GM18858 (cell line): ENCODE data around the gene ELK1.
A peak's percentile ranks its signal among the peaks of the same experiment; 100 is the strongest.
"Not testable (repeated sequence)": the region's sequence is repeated elsewhere in the genome, so short reads cannot be mapped to it uniquely, and the experiment has no call there.

Source experiments
- ATAC-seq: cut with Tn5 transposase; IDR thresholded peaks from one replicate; pipeline ENCODE4 v1.9.1; 2021; ENCODE audit not compliant: unreplicated experiment

Gene ELK1

DNA sequence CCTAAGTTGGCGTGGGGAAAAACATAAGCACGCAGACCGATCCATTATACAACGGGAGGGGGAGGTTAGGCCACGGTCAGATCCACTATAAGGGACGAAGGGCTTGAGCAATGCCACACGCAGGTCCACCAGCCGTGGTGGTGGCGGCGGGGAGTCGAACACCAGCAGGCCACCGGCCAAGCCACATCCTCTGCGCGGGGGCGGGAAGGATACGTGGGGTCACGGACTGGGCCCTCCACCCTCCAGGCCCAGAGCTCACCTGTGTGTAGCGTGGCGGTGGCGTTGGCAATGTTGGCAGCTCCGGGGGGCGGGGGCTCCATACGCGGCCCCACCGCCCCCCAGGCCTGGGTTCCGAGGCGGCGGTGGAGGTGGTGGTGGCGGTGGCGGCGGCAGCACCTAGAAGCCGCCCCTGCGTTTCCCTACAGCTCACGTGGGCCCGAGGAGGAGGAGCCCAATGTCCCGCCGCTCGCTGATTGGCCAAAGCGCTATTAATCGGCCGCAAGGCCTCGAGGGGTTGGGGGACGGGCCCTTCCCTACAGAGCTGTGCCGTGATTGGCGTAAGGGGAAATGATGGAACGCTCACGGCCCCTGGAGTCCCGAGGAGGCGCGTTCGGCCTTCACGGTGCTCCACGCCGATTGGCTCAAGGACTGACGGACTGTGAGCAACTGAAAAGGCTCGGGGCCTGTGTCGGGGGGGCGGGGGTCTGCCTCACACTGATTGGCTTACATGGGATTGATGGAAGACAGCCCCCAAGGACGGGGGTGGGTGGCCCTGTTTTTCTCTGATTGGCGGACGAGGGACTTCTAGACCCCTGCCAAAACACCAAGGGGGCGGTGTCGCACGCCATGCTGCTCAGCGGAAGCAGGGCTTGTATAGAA lies at the start of gene ELK1:
ELK1 (minus strand) TSS at position 400 of the 879 bp plus-strand sequence. CDS start 9,122 bp downstream, outside the sequence.
- ATAC-seq = peak; percentile 77

GRCh38 chrX:47697181-47697580 lies 46.8 kb upstream of the ELK1 start:
- no peak for ATAC-seq

DNA sequence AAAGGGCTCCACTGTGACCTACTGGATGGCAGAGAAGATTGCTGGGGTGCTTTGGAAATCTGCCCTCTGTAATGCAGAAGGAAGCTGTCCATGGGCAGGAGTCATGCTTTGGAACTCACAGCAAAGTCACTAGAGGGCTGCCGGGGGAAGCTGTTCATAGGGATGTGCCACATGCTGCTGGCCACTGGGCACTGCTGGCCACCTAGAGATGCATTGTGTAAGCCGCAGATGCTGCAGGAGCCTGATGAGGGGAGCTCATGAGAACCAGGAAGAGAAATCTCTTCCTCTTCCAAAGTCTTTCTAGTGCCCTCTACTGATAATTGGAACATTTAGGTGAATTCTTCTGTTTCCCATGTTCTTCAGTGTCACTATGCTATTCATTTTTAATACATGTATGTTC lies 39.8 kb upstream of the ELK1 start:
- ATAC-seq = no peak

GRCh38 chrX:47687263-47687662 lies 36.9 kb upstream of the ELK1 start:
- ATAC-seq = no peak

- no peak for ATAC-seq
Measured at GRCh38 chrX:47683829-47684205, 33.5 kb upstream of the ELK1 start.

DNA sequence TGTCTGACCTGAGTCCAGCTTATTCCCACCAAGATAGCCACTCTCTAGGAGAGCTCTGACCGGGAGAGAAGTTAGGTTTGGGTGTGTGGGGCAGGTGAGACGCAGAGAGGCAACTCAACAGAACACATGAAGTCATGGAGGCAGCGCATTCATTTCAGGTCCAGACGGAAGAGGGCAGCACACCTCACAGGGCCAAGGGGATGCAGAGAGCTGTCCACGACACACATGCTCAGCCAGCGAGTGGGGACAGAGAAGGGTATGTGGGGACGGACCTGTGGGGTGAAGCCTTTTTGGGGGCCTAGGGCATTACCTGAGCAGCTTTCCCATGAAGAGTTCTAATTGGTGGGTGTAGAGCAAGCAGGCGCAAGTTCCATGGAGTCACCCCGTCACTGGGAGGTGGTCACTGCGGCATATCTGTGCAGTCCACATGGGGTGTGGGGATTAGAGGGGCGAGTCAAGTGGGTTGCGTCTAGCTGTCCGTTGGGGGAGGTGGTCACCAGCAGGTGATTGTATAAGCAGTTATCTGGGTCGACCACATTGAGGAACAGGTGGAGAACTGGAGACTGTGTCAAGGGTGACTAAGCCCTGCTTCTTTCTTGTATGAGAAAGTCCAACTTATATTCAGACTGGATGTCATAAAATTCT lies 32.9 kb upstream of the ELK1 start:
- ATAC-seq = no peak

DNA sequence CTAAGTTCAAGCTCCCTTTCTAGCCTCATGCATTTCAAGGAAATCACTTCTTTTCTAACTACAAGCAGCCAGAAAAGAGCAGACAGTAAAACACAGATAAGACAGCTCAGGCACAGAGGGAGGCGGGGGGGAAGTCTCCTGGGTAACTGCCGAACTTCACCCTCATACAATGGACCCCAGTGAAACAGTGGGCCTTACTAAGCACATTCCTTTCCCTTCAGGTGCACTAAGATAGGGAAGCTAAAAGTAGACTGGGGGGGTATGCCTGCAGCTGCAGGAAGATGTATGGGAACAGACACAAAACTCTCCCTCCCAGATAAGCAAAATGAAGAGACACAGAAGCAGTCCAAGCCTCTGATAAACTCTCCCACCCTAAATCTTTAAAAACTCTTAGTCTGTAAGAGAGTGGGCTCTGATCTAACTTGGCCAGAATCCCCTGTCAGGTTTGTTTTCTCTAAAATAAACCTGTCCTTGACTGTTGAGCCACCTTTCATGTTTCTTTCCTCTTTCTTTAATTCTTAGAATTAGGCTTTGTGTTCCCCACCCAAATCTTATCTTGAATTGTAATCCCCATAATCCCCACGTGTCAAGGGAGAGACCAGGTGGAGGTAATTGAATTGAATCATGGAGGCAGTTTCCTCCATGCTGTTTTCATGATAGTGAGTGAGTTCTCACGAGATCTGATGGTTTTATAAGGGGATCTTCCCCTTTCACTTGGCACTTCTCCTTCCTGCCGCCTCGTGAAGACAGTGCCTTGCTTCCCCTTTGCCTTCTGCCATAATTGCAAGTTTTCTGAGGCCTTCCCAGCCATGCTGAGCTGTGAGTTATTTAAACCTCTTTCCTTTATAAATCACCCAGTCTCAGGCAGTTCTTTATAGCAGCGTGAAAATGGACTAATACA lies 25.8 kb upstream of the ELK1 start:
- not testable (repeated sequence) for ATAC-seq

DNA sequence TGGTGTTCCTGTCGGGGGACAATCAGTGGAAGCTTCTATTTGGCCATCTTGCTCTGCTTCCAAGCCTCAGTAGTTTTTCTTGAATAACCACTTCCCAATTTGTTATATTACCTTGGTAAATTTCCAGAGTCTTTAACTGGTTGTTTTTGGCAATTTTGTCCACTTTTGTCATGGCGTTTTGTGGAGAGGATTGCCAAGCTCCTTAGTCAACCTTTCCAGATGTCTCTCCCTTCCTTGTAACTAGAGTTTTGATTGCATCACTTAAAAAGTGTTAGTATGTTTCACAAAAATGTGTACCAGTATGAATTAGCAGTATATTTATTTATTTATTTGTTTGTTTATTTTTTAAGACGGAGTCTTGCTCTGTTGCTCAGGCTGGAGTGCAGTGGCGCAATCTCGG lies 24.4 kb upstream of the ELK1 start:
- no peak for ATAC-seq

- ATAC-seq = not testable (repeated sequence)
Measured at GRCh38 chrX:47665797-47666196, 15.4 kb upstream of the ELK1 start.

DNA sequence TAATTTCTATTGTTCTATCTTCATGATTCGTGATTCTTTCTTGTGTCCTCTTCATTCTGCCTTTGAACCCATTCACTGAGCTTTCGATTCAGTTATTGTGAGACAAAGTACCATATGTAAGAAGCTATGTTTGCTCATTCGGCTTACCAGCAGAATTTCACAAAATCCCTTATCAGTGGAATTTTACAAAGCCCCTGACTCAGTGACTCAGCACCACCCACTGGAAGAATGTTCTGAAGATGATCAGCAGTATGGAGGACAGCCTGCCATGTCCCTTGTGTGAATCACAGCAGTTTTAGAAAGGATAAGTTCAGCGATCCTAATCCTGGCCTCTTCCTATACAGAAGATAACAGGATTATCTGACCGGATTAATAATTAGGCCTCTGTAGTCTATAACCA lies 14.4 kb upstream of the ELK1 start:
- ATAC-seq = no peak

DNA sequence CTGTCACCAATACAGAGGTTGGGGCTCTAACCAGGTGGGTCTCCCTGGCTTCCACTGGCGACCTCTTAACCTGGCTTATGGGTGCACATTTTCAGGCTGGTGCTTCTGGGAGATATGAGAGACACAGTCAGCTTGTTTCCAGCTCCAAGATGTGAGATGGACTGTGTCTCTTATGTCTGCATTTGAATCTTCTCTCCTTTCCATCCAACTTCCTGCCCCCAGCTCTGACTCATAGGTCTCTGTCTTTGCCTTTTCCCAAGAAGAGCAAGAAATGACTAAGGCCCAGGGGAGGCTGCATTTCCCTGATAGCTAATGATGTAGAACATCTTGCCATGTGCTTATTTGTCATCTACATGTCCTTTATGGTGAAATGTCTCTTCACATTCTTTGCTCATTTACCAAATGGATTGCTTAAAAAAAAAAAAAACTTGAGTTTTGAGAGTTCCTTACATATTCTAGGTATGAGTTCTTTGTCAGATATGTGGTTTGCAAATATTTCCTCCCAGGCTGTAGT lies 11.8 kb upstream of the ELK1 start:
- no peak for ATAC-seq

- ATAC-seq = no peak
Measured at GRCh38 chrX:47661539-47661938, 11.2 kb upstream of the ELK1 start.

GRCh38 chrX:47659421-47659726 lies 9.0 kb upstream of the ELK1 start:
- ATAC-seq = no peak

- peak; percentile 58 for ATAC-seq
Measured at GRCh38 chrX:47658684-47659420, 8.5 kb upstream of the ELK1 start, which contains the start of gene UXT. Gene UXT, minus strand, starts transcription at chrX:47659180. Its CDS starts 253 bp downstream, at chrX:47658927.

DNA sequence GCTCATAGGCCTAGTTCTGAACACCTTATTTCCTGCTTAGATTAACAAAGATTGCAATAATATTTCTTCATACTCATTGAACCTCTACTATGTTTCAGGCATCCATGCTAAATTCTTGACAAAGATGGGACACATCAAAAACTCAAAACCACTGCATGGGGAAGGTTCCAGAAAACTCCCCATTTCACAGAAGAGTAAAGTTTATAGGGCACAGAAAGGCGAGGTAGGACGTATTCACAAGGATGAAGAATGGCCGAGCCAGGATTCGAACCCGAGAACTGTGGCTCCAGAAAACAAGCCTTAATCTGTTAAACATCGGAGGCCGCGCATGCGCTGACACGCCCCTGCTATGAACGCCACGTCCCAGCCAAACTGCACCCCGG lies 7.9 kb upstream of the ELK1 start:
- ATAC-seq = no peak

- no peak for ATAC-seq
Measured at GRCh38 chrX:47651043-47651905, 911 bp upstream of the ELK1 start.

DNA sequence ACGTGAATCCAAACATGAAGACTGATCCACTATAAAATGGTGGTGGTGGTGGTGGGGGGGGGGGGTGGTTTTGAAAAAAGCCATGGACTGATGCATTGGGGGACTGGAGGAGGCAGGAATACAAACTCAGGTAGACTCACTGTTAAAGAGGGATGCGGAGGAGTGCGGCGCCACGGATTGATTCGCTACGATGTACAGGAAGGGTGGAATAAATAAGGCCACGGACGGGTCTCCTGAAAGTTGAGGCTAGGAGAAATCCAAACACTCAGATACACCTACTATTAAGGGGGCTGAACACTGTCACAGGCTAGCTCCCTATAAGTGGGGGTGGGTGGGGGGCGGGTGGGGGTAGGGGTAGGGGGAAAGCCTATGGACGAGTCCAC lies 591 bp downstream of the ELK1 start:
- no peak for ATAC-seq

DNA sequence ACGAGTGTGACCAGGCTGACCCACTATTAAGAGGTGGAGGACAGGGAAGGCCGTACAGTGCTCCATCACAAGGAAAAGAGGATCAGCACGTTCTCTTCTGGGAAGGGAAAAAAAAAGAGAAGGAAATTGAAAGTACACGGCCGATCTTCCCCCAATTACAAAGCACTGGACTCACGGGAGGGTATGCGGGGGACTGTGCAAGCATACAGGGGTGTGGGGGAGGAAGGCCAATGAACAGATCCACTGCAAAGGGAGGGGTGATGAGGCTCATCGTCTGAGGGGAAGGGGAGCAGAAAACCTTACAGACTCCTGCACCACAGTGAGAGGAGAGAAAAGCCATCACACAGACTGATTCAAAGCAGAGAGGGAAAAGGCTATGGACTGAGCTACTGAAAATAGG lies 1.1 kb downstream of the ELK1 start:
- no peak for ATAC-seq

GRCh38 chrX:47648376-47648775 lies 2.0 kb downstream of the ELK1 start:
- ATAC-seq = no peak

DNA sequence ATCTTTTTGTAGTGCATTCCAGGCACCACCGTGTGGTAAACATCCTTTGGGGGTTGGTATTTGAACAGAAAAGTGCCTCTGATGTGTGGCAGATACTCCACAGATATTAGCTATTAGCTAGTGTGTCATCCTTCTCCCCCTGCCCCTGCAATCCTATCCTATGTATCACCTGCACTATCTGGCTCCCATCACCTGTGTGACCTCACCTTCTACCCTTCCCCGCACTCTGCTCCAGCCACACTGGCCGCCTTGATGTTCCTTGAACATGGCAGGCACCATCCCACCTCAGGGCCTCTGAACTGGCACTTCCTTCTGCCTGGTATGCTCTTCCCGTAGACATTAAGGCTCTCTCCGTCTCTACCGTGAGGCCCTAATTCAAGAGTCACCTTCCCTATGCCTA lies 3.7 kb downstream of the ELK1 start:
- no peak for ATAC-seq
